ENCODE measurements around the gene PYROXD2. TPM values are rescaled to one million over a fixed set of nuclear protein-coding genes. Genes with fewer than 3 reads are reported as not detected.

PYROXD2 gene
- polyA plus RNA-seq, 1 experiment: 23.1 TPM

- ChIA-PET POLR2A (no interaction called here), CTCF (interaction anchor here (1.6 kb wide), 1 partner anchor 10 kb away, joined by 5 read pairs; no protein-coding TSS in a partner anchor)
- H3K27me3 ChIP-seq (ENCODE audit: control insufficient read depth, insufficient read depth, low read length): no peaks in the 10 kb centered on the region
- no peak for DNase-seq (ENCODE audit: low read depth)
- no peak for TF ChIP-seq CTCF (IDR thresholded peaks at IDR 0.05; ENCODE audit: insufficient read depth, low read depth, low read length)
- no peak overlapping the region for H3K4me3 ChIP-seq (ENCODE audit: low read depth, low read length)
- H3K36me3 ChIP-seq (ENCODE audit: control insufficient read depth, insufficient read depth, low read length): peaks cover 41% of the 10 kb centered on the region
Measured at GRCh38 chr10:98430427-98430826, 15.4 kb upstream of the PYROXD2 start.

DNA sequence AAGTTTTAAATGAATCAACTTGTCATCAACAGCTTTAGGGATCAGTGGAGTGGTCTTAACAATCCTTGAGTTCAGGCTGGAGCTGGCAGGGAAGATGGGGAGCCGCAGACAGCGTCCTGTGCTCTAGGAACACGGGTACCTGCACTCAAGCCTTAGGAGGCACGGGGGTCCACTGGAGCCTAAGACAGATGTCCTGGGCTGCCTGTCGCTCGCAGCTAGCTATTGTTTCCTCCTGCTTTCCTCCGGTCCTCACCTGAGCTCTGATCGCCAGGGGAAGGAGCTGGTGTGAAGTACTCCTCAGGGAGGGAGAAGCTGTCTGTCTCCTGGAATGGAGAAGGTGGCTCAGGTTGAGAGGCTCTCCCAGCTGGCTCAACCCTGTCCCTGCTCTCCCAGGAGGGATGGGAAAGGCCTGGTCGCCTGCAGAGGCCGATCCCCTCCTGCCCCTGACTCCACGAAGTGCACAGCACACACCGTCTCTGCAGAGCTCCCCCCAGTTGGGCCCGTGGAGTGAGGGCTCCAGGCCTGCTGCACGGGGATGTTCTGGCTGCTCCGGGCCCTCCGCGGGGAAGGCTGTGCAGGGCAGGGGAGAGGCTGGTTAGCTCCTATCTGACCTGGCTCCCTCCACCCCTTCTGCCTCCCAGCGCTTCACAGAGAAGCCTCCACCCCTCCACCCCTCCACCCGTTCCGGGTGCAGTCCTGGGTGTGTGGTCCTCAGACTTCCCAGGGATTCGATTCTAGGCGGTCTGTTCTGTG lies 14.5 kb upstream of the PYROXD2 start:
- CTCF ChIA-PET: interaction anchor here (1.1 to 2.3 kb wide), 2 partner anchors 9 to 120 kb away, joined by 3 to 8 read pairs; no protein-coding TSS in a partner anchor
- DNase-seq (ENCODE audit: low read depth): no peak

GRCh38 chr10:98427011-98427515 lies 12.1 kb upstream of the PYROXD2 start:
- Histone ChIP-seq H3K27me3 (ENCODE audit: control insufficient read depth, insufficient read depth, low read length) (no peaks in the 10 kb centered on the region), H3K4me3 (ENCODE audit: low read depth, low read length) (no peak overlapping the region), H3K36me3 (ENCODE audit: control insufficient read depth, insufficient read depth, low read length) (peaks cover 31% of the 10 kb centered on the region)
- no peak for TF ChIP-seq CTCF (IDR thresholded peaks at IDR 0.05; ENCODE audit: insufficient read depth, low read depth, low read length)
- CTCF ChIA-PET: interaction anchor here (0.6 to 3.9 kb wide), 5 partner anchors 8 to 168 kb away, joined by 3 to 44 read pairs (median 4); partner anchors contain the start of gene PYROXD2
- DNase-seq (ENCODE audit: low read depth): no peak
- POLR2A ChIA-PET: interaction anchor here (0.8 kb wide), 1 partner anchor 12 kb away, joined by 3 read pairs; the partner anchor contains the start of gene PYROXD2

More for the DNA sequence above, 14.5 kb upstream of the PYROXD2 start:
- Histone ChIP-seq H3K27me3 (ENCODE audit: control insufficient read depth, insufficient read depth, low read length) (no peaks in the 10 kb centered on the region), H3K36me3 (ENCODE audit: control insufficient read depth, insufficient read depth, low read length) (peaks cover 35% of the 10 kb centered on the region), H3K4me3 (ENCODE audit: low read depth, low read length) (no peak overlapping the region)
- TF ChIP-seq CTCF (IDR thresholded peaks at IDR 0.05; ENCODE audit: insufficient read depth, low read depth, low read length): no peak
- POLR2A ChIA-PET: no interaction called here

DNA sequence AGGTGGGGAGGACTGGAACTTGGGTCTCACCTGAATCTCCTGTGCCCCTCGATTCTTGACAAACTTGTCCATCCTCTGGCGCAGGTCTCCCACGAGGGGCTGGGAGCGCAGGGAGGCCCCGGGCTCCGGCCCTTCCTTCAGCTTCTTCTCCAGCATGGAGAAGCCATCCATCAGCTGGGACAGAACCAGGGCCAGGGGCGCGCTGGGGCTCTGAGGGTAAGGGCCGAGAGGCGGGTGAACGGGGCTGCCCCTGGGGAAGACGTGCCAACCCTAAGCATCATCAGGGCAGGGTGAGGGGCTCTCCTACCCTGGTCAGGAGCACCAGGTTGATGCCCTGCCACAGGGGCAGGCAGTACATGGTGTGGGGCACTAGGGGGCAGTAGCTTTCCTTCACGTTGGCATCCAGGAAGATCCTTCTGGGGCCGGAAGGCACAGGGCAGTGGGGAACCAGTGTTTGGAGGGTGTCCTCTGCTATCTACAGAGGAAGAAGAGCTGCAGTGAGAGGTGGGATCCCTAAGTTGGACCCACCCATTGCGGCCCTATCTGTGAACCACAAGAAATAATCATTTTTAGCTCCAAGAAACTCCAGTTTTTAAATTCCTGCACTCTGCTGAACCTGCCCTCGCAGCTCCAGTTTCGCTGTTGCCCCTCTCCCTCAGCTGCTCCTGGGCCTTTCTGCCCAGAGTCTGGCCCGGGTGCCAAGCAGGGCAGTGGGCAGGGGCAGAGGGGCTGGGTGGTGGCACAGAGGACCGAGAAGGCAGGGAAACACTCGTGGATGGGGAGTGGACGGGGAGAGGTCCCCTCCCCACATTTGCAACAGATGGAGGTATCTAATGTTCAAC lies 10.8 kb upstream of the PYROXD2 start:
- no peak overlapping the region for H3K4me3 ChIP-seq (ENCODE audit: low read depth, low read length)
- TF ChIP-seq CTCF (IDR thresholded peaks at IDR 0.05; ENCODE audit: insufficient read depth, low read depth, low read length): peak; percentile 79
- no peaks in the 10 kb centered on the region for H3K27me3 ChIP-seq (ENCODE audit: control insufficient read depth, insufficient read depth, low read length)
- H3K36me3 ChIP-seq (ENCODE audit: control insufficient read depth, insufficient read depth, low read length): peaks cover 23% of the 10 kb centered on the region
- DNase-seq (ENCODE audit: low read depth): no peak
- ChIA-PET CTCF (interaction anchor here (0.5 to 3.9 kb wide), 16 partner anchors 10 to 760 kb away, joined by 3 to 44 read pairs (median 4); partner anchors contain the start of genes HPS1 and PYROXD2), POLR2A (no interaction called here)
